Measurements from ENCODE around the gene AP1B1. TPM values are rescaled to one million over a fixed set of nuclear protein-coding genes. Genes with fewer than 3 reads are reported as not detected.

AP1B1 gene
- total RNA-seq, 1 experiment from 2014 or later, result 101 TPM

DNA sequence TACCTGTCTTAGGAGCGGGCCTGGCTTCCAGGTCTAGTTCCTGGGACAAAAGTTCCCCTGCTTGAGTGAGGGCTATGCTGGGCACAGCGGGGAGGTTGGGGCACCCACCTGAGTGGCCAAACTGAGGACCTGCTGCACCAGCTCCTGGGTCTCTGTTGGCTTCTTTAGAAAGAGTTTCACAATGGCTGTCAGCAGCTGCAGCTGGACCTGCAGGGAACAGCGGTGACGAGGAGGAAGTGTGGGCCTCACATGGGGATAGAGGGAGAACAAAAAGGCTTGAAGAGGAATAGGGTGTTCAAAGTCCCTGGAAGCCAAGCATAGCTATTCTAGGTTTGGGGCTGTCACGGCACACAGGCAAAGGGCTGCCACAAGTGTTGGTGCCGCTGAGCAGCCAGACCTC lies 46.2 kb downstream of the AP1B1 start:
- CTCF ChIA-PET, result interaction anchor here (0.9 to 1.1 kb wide), 2 partner anchors 8 to 36 kb away, joined by 3 read pairs; partner anchors contain the start of gene GAS2L1

DNA sequence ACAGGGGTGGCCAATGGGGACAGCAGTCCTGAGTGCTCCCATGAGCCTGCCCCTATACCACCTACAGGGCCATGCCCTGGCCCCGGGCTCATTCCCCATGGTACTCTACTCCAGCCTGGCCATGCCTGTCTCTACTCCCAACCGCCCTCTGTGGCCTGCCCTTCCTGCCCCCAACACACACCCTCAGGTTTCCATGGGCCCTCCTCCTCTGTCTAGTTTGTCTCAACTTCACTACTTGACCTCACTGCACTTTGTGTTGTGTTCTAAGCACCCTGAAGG lies 46.6 kb downstream of the AP1B1 start:
- ChIA-PET CTCF (interaction anchor here (0.9 to 1.1 kb wide), 2 partner anchors 8 to 35 kb away, joined by 3 read pairs; partner anchors contain the start of gene GAS2L1), POLR2A (no interaction called here)
- Histone ChIP-seq H3K4me3 (ENCODE audit: low read depth, low read length) (no peak overlapping the region), H3K9me3 (no peaks in the 10 kb centered on the region), H3K36me3 (ENCODE audit: control insufficient read depth, insufficient read depth, low read length) (peaks cover 1% of the 10 kb centered on the region; the same call in 1 of the 2 replicates), H3K4me1 (peaks cover 6% of the 10 kb centered on the region; the same call in 1 of the 2 replicates), H3K27me3 (replicated peaks; ENCODE audit: control insufficient read depth, insufficient read depth, low read length) (no peaks in the 10 kb centered on the region)
- peaks cover 8% of the 10 kb centered on the region for H3K4me1 Mint-ChIP-seq (ENCODE audit: low read depth, unreplicated experiment)
- H3K36me3 Mint-ChIP-seq (ENCODE audit: insufficient read depth, unreplicated experiment), result peaks cover 70% of the 10 kb centered on the region
- no peaks in the 10 kb centered on the region for H3K27me3 Mint-ChIP-seq (ENCODE audit: insufficient read depth, unreplicated experiment)
- DNase-seq, result no peak
- H3K27ac Mint-ChIP-seq (ENCODE audit: unreplicated experiment), result peak overlapping the region; percentile 54
- no peak overlapping the region for H3K4me3 Mint-ChIP-seq (ENCODE audit: unreplicated experiment)
- intact Hi-C loops (cut with micrococcal nuclease; ENCODE audit: unreplicated experiment), result no loop called here
- TF ChIP-seq CTCF (IDR thresholded peaks at IDR 0.05; ENCODE audit: insufficient read depth in 1 of 2, low read depth in 1 of 2, low read length in 1 of 2, severe bottlenecking in 1 of 2, unreplicated experiment in 1 of 2), result no peak
- BruUV-seq (replicated peaks), result no TSS peak
- H3K9me3 Mint-ChIP-seq (ENCODE audit: unreplicated experiment), result no peaks in the 10 kb centered on the region

More for the DNA sequence above, 46.2 kb downstream of the AP1B1 start:
- H3K36me3 Mint-ChIP-seq (ENCODE audit: insufficient read depth, unreplicated experiment), result peaks cover 69% of the 10 kb centered on the region
- no peaks in the 10 kb centered on the region for H3K27me3 Mint-ChIP-seq (ENCODE audit: insufficient read depth, unreplicated experiment)
- peaks cover 8% of the 10 kb centered on the region for H3K4me1 Mint-ChIP-seq (ENCODE audit: low read depth, unreplicated experiment)
- Histone ChIP-seq H3K9me3 (no peaks in the 10 kb centered on the region), H3K27me3 (replicated peaks; ENCODE audit: control insufficient read depth, insufficient read depth, low read length) (no peaks in the 10 kb centered on the region), H3K4me3 (ENCODE audit: low read depth, low read length) (no peak overlapping the region), H3K36me3 (ENCODE audit: control insufficient read depth, insufficient read depth, low read length) (peaks cover 1% of the 10 kb centered on the region; the same call in 1 of the 2 replicates), H3K4me1 (peaks cover 6% of the 10 kb centered on the region; the same call in 1 of the 2 replicates)
- H3K9me3 Mint-ChIP-seq (ENCODE audit: unreplicated experiment), result no peaks in the 10 kb centered on the region
- H3K27ac Mint-ChIP-seq (ENCODE audit: unreplicated experiment), result peak overlapping the region; percentile 54
- intact Hi-C loops (cut with micrococcal nuclease; ENCODE audit: unreplicated experiment), result no loop called here
- no TSS peak for BruUV-seq (replicated peaks)
- POLR2A ChIA-PET, result no interaction called here
- no peak overlapping the region for H3K4me3 Mint-ChIP-seq (ENCODE audit: unreplicated experiment)
- DNase-seq, result no peak
- no peak for TF ChIP-seq CTCF (IDR thresholded peaks at IDR 0.05; ENCODE audit: insufficient read depth in 1 of 2, low read depth in 1 of 2, low read length in 1 of 2, severe bottlenecking in 1 of 2, unreplicated experiment in 1 of 2)

DNA sequence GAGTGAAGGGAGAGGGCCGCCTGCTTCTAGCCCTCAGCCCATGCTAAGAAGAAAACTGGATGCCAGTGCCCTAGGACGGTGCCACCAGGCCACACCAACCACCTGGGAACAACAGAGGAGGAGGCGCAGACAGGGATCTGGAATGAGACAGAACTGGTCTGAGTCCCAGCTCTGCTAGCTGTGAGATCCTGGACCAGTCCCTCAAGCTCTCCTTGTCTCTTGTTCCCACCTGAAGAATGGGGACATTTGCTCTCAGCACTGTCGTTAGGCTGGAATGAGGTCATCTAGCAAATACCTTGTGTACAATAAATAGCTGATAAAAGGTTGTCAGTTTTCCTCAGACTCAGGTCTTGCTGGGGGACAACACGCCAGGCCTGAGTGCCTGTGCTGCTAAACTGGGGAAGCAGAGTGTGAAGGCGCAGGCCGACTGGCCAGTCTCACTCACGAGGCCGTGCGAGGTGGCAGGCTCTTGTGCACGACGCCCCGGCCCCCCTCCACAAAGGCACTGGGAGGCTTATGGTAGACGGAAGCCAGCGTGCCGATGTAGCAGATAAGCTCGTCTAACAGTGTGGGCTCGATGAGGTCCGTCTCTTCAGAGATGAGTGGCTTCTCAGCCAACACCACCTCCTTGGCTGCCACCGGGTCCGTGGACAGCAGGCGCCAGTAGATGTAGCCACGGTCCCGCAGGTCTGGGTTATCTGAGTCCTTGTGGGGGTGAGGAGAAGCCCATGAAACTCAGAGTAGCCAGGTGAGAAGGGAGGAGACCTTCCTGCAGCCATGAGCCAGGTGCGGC lies 47.1 kb downstream of the AP1B1 start:
- Histone ChIP-seq H3K4me1 (peaks cover 6% of the 10 kb centered on the region; the same call in 1 of the 2 replicates), H3K4me3 (ENCODE audit: low read depth, low read length) (no peak overlapping the region), H3K36me3 (ENCODE audit: control insufficient read depth, insufficient read depth, low read length) (peaks cover 1% of the 10 kb centered on the region; the same call in 1 of the 2 replicates), H3K27me3 (replicated peaks; ENCODE audit: control insufficient read depth, insufficient read depth, low read length) (no peaks in the 10 kb centered on the region), H3K9me3 (no peaks in the 10 kb centered on the region)
- no peak for TF ChIP-seq CTCF (IDR thresholded peaks at IDR 0.05; ENCODE audit: insufficient read depth in 1 of 2, low read depth in 1 of 2, low read length in 1 of 2, severe bottlenecking in 1 of 2, unreplicated experiment in 1 of 2)
- H3K27me3 Mint-ChIP-seq (ENCODE audit: insufficient read depth, unreplicated experiment), result no peaks in the 10 kb centered on the region
- H3K27ac Mint-ChIP-seq (ENCODE audit: unreplicated experiment), result no peak overlapping the region
- ChIA-PET POLR2A (no interaction called here), CTCF (no interaction called here)
- intact Hi-C loops (cut with micrococcal nuclease; ENCODE audit: unreplicated experiment), result no loop called here
- no TSS peak for BruUV-seq (replicated peaks)
- peaks cover 68% of the 10 kb centered on the region for H3K36me3 Mint-ChIP-seq (ENCODE audit: insufficient read depth, unreplicated experiment)
- H3K4me1 Mint-ChIP-seq (ENCODE audit: low read depth, unreplicated experiment), result peaks cover 8% of the 10 kb centered on the region
- no peak for DNase-seq
- no peak overlapping the region for H3K4me3 Mint-ChIP-seq (ENCODE audit: unreplicated experiment)
- H3K9me3 Mint-ChIP-seq (ENCODE audit: unreplicated experiment), result no peaks in the 10 kb centered on the region
